ENCODE results near the gene MAN2B1.
A peak's percentile ranks its signal among the peaks of the same experiment; 100 is the strongest.
"Not testable (repeated sequence)": the region's sequence is repeated elsewhere in the genome, so short reads cannot be mapped to it uniquely, and the experiment has no call there.

MAN2B1 gene

GRCh38 chr19:12666265-12667048 is at the start of gene MAN2B1, which contains the start of gene WDR83:
Gene MAN2B1 (minus strand): TSS chr19:12666742. CDS start chr19:12666701, 41 bp downstream.
Gene WDR83 (plus strand): TSS chr19:12666807. CDS start chr19:12669791, 2,984 bp downstream.
- Histone ChIP-seq H3K27me3 (replicated peaks) (no peaks in the 10 kb centered on the region), H3K4me3 (ENCODE audit: low read depth, low read length) (peak within 1 kb of the TSS; percentile 78), H3K36me3 (replicated peaks) (peaks cover 11% of the 10 kb centered on the region), H3K27ac (peak within 1 kb of the TSS; percentile 71)
- no peak for TF ChIP-seq CTCF (IDR thresholded peaks at IDR 0.05; ENCODE audit: low read depth, low read length, missing control alignments)
- DNase-seq: peak; percentile 42
- in situ Hi-C loops (cut with HindIII; ENCODE audit: low pct_ligation_motif_present, low sequenced_read_pairs): no loop called here

- in situ Hi-C loops (cut with HindIII; ENCODE audit: low pct_ligation_motif_present, low sequenced_read_pairs): no loop called here
- H3K27ac ChIP-seq: no peak overlapping the region
- no peak overlapping the region for H3K4me3 ChIP-seq (ENCODE audit: low read depth, low read length)
- no peak for TF ChIP-seq CTCF (IDR thresholded peaks at IDR 0.05; ENCODE audit: low read depth, low read length, missing control alignments)
- no peaks in the 10 kb centered on the region for H3K27me3 ChIP-seq (replicated peaks)
- peaks cover 66% of the 10 kb centered on the region for H3K36me3 ChIP-seq (replicated peaks)
- DNase-seq: no peak
Observed at GRCh38 chr19:12715929-12716328, 49.4 kb upstream of the MAN2B1 start.

DNA sequence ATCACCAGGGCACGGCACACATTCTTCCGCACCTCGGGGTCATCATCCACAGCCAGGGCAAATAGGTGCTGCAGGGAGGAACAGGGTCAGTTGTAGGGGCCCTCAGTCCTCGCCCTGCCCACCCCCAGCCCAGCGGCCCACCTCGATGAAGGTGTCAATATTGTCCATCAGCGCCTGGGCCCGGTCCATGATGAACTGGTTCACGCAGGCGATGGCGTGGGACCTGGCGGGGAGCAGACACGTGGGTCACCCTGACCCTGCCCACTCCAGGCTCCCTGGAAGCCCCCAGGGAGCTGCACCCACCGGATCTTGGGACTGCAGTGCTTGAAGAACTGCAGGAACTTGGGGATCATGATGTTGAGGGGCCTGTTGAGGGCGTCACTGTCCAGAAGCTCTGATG is 48.6 kb upstream of the MAN2B1 start:
- no peak overlapping the region for H3K4me3 ChIP-seq (ENCODE audit: low read depth, low read length)
- peaks cover 74% of the 10 kb centered on the region for H3K36me3 ChIP-seq (replicated peaks)
- no peak overlapping the region for H3K27ac ChIP-seq
- no peaks in the 10 kb centered on the region for H3K27me3 ChIP-seq (replicated peaks)
- TF ChIP-seq CTCF (IDR thresholded peaks at IDR 0.05; ENCODE audit: low read depth, low read length, missing control alignments): no peak
- in situ Hi-C loops (cut with HindIII; ENCODE audit: low pct_ligation_motif_present, low sequenced_read_pairs): no loop called here
- no peak for DNase-seq

- DNase-seq; H3K4me3 ChIP-seq (ENCODE audit: low read depth, low read length); in situ Hi-C loops (cut with HindIII; ENCODE audit: low pct_ligation_motif_present, low sequenced_read_pairs); H3K27me3 ChIP-seq (replicated peaks); H3K27ac ChIP-seq: not testable (repeated sequence)
- H3K36me3 ChIP-seq (replicated peaks): peaks cover 84% of the 10 kb centered on the region
Observed at GRCh38 chr19:12713304-12713703, 46.8 kb upstream of the MAN2B1 start.

DNA sequence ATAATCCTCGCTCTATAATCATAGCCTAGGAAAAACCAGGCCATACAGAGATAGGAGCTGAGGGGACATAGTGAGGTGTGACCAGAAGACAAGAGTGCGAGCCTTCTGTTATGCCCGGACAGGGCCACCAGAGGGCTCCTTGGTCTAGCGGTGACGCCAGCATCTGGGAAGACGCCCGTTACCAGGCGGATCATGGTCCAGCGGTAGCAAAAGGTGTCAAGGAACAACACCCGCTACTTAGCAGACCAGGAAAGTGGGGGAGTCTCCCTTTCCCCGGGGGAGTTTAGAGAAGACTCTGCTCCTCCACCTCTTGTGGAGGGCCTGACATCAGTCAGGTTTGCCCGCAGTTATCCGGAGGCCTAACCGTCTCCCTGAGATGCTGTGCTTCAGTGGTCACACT is 45.5 kb upstream of the MAN2B1 start:
- DNase-seq: not testable (repeated sequence)

DNA sequence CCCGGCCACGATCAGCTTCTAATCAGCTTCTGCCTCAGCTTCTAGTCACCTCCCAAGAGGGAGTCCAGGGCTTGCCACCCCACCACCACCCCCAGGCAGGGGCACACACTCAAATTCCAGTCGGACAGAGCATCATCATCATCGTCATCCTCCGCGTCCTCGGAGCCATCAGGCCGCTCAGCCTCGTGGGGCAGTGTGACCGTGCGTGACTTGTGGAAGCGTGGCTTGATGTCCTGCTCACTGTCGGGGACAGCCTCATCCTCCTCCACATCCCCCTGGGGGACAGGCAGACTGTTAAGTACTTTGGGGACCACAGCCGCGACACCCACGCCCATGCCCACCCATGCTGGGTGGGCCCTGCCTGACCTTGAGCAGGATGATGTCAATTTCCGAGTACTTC is 44.6 kb upstream of the MAN2B1 start:
- Histone ChIP-seq H3K4me3 (ENCODE audit: low read depth, low read length) (no peak overlapping the region), H3K27me3 (replicated peaks) (no peaks in the 10 kb centered on the region), H3K36me3 (replicated peaks) (peaks cover 88% of the 10 kb centered on the region), H3K27ac (no peak overlapping the region)
- in situ Hi-C loops (cut with HindIII; ENCODE audit: low pct_ligation_motif_present, low sequenced_read_pairs): no loop called here
- no peak for DNase-seq
- no peak for TF ChIP-seq CTCF (IDR thresholded peaks at IDR 0.05; ENCODE audit: low read depth, low read length, missing control alignments)

More for the DNA sequence above, 45.5 kb upstream of the MAN2B1 start:
- H3K27me3 ChIP-seq (replicated peaks); H3K27ac ChIP-seq; in situ Hi-C loops (cut with HindIII; ENCODE audit: low pct_ligation_motif_present, low sequenced_read_pairs); H3K4me3 ChIP-seq (ENCODE audit: low read depth, low read length): not testable (repeated sequence)
- H3K36me3 ChIP-seq (replicated peaks): peaks cover 88% of the 10 kb centered on the region

- in situ Hi-C loops (cut with HindIII; ENCODE audit: low pct_ligation_motif_present, low sequenced_read_pairs): no loop called here
- peaks cover 92% of the 10 kb centered on the region for H3K36me3 ChIP-seq (replicated peaks)
- no peak for TF ChIP-seq CTCF (IDR thresholded peaks at IDR 0.05; ENCODE audit: low read depth, low read length, missing control alignments)
- no peaks in the 10 kb centered on the region for H3K27me3 ChIP-seq (replicated peaks)
- no peak for DNase-seq
- no peak overlapping the region for H3K4me3 ChIP-seq (ENCODE audit: low read depth, low read length)
- no peak overlapping the region for H3K27ac ChIP-seq
Observed at GRCh38 chr19:12708641-12709040, 42.1 kb upstream of the MAN2B1 start.
